Measurements from ENCODE around the gene TRIM16. TPM values are rescaled to one million over a fixed set of nuclear protein-coding genes. Genes with fewer than 3 reads are reported as not detected.
"Not testable (repeated sequence)": the region's sequence is repeated elsewhere in the genome, so short reads cannot be mapped to it uniquely, and the experiment has no call there.

TRIM16 gene
- total and polyA plus RNA-seq, 7 donors, result 12.8 to 79.7 (median 24.2) TPM

DNA sequence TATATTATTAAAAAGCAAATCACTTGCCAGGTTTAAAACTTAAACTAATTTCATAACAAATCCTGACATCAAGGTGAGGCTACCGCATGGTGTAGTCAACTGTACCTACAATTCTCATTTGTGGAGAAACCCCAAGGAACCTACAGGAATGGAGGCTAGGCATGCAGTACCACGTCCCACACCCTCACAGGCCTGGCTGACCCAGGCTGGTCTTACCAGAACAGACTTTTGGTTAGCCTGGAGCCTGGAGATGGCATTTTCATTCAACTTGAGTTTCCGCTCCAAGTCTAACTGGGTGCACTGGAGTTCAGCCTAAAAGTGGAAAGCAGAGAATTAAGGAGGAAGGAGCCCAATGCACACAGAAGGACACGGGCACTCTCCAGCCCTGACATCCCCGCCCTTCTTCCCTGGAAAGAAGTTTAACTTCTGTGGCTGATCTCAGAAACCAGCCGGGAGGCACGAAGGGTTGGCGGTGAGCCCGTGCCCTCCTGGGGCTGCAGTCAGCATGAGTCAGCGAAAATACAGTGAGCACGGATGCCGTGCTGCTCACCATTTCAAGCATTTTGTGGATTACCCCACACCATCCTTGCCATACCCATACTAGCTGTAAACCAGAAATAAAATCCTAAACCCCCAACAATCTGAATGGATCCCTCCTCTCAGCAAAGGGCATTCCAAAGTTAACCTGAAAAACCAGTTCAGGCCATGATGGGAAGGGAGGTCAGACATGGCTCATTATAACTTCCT is 41.4 kb downstream of the TRIM16 start:
- H3K4me3 ChIP-seq, result peak overlapping the region; percentile 32
- H3K27me3 ChIP-seq (ENCODE audit: insufficient read depth in 3 of 3, low read length in 2 of 3); H3K36me3 ChIP-seq (ENCODE audit: insufficient read depth in 1 of 2, low read depth in 1 of 2); H3K4me1 ChIP-seq; DNase-seq; H3K27ac ChIP-seq; H3K9me3 ChIP-seq; intact Hi-C loops (cut with DNase I): not testable (repeated sequence)
- 68 to 100% (median 93%) methylated on average over 1 to 2 of the region's 12 CpGs for WGBS, 3 donors
- peak; percentile 76 to 91 (median 84) for ATAC-seq

DNA sequence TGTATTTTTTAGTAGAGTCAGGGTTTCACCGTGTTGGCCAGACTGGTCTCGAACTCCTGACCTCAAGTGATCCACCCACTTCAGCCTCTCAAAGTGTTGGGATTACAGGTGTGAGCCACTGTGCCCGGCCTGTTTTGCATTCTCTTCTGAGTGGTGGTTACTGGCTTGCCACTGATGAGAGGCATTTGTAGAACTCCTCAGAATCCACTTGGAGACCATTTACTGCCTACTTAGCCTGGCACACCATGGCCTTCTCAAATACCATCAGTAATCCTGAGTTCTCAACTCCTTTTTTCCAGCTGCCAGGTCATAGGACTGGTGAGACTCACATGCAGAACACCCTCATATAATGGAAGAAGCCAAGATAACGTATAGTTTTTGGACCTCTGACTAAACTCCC is 42.1 kb downstream of the TRIM16 start:
- 67 to 98% (median 71%) methylated on average over 3 to 4 of the region's 4 CpGs for WGBS, 3 donors

DNA sequence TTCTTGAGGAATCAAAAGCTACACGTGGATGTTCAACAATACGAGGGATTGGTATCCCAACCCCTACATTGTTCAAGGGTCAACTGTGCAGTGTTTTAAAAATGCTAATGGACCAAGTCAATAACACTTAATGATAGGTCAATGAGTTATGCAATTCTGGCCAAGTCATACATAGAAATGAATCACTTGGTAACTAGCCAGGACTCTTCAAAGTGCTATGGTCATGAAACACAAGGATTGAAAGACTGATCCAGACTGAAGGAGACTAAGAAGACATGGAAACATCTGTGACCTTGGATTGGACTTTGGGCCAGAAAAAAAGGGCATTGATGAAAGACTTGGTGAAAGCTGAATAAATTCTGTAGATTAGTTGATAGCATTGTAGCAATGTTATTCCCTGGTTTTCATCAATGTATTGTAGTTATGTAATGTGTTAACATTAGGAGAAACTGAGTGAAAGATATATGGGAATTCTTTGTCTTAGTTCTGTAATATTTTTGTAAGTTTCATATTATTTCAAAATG is 53.1 kb downstream of the TRIM16 start:
- H3K4me1 ChIP-seq; H3K27ac ChIP-seq; H3K27me3 ChIP-seq (ENCODE audit: insufficient read depth in 3 of 3, low read length in 2 of 3); H3K9me3 ChIP-seq; H3K4me3 ChIP-seq; intact Hi-C loops (cut with DNase I); DNase-seq: not testable (repeated sequence)
- ATAC-seq, result peak in 2 of 4 donors; percentile 55 to 59
- H3K36me3 ChIP-seq (ENCODE audit: insufficient read depth in 1 of 2, low read depth in 1 of 2), result peaks cover 0 to 69% of the 10 kb centered on the region in 2 donors
- 90 to 96% (median 95%) methylated on average over 2 of the region's 2 CpGs for WGBS, 3 donors

More for the DNA sequence above, 42.1 kb downstream of the TRIM16 start:
- H3K4me1 ChIP-seq; H3K36me3 ChIP-seq (ENCODE audit: insufficient read depth in 1 of 2, low read depth in 1 of 2); H3K9me3 ChIP-seq; H3K27me3 ChIP-seq (ENCODE audit: insufficient read depth in 3 of 3, low read length in 2 of 3); intact Hi-C loops (cut with DNase I); DNase-seq; H3K27ac ChIP-seq; ATAC-seq: not testable (repeated sequence)
- H3K4me3 ChIP-seq, result peak overlapping the region; percentile 32

- DNase-seq; H3K27ac ChIP-seq; H3K4me3 ChIP-seq; H3K9me3 ChIP-seq; intact Hi-C loops (cut with DNase I); H3K4me1 ChIP-seq; H3K27me3 ChIP-seq (ENCODE audit: insufficient read depth in 3 of 3, low read length in 2 of 3): not testable (repeated sequence)
- WGBS, 3 donors, result 87 to 92% (median 90%) methylated on average over 6 to 7 of the region's 7 CpGs
- peak in 3 of 4 donors; percentile 69 to 83 (median 72) for ATAC-seq
- H3K36me3 ChIP-seq (ENCODE audit: insufficient read depth in 1 of 2, low read depth in 1 of 2), result peaks cover 0 to 74% of the 10 kb centered on the region in 2 donors
These were observed 54.1 kb downstream of the TRIM16 start for GRCh38 chr17:15629991-15630390.

- intact Hi-C loops (cut with DNase I), result not testable (repeated sequence)
These were observed 60.4 kb downstream of the TRIM16 start for GRCh38 chr17:15623661-15624209.

DNA sequence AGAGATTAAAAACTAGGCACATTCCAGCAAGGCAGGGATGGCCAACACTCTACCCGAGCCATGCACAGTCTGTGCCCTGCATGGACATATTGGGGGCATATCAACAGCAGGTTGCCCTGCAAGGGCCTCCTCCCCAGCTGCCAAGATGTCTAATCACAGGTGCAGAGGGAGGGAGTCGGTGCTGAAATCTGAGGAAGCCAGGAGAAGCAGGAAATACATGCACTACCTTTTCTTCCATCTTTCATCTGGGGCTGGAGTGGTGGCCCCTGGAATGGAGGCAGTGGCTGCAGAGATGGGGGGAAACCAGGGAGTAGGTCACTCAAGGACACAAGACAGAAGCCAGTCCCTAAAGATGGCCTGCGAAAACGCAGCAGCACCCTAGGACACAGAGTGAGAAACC is 60.9 kb downstream of the TRIM16 start:
- ATAC-seq; H3K9me3 ChIP-seq; intact Hi-C loops (cut with DNase I); H3K4me1 ChIP-seq; H3K27me3 ChIP-seq (ENCODE audit: insufficient read depth in 3 of 3, low read length in 2 of 3); H3K4me3 ChIP-seq; H3K27ac ChIP-seq; DNase-seq: not testable (repeated sequence)
- 66 to 75% (median 72%) methylated on average over 3 of the region's 4 CpGs for WGBS, 3 donors
- peaks cover 0 to 38% of the 10 kb centered on the region in 2 donors for H3K36me3 ChIP-seq (ENCODE audit: insufficient read depth in 1 of 2, low read depth in 1 of 2)

More at GRCh38 chr17:15623661-15624209, 60.4 kb downstream of the TRIM16 start:
- H3K9me3 ChIP-seq; H3K4me1 ChIP-seq; H3K4me3 ChIP-seq; DNase-seq; H3K27me3 ChIP-seq (ENCODE audit: insufficient read depth in 3 of 3, low read length in 2 of 3); H3K27ac ChIP-seq; ATAC-seq: not testable (repeated sequence)
- peaks cover 0 to 40% of the 10 kb centered on the region in 2 donors for H3K36me3 ChIP-seq (ENCODE audit: insufficient read depth in 1 of 2, low read depth in 1 of 2)
- 49 to 61% (median 55%) methylated on average over 3 of the region's 3 CpGs for WGBS, 3 donors

- H3K4me1 ChIP-seq; H3K9me3 ChIP-seq; DNase-seq; H3K27ac ChIP-seq; H3K4me3 ChIP-seq; intact Hi-C loops (cut with DNase I); H3K27me3 ChIP-seq (ENCODE audit: insufficient read depth in 3 of 3, low read length in 2 of 3): not testable (repeated sequence)
- WGBS, 3 donors, result 59 to 90% (median 85%) methylated on average over 5 of the region's 8 CpGs
- H3K36me3 ChIP-seq (ENCODE audit: insufficient read depth in 1 of 2, low read depth in 1 of 2), result peaks cover 0 to 30% of the 10 kb centered on the region in 2 donors
- peak; percentile 85 to 91 (median 86) for ATAC-seq
These were observed 62.0 kb downstream of the TRIM16 start for GRCh38 chr17:15622124-15622523.

DNA sequence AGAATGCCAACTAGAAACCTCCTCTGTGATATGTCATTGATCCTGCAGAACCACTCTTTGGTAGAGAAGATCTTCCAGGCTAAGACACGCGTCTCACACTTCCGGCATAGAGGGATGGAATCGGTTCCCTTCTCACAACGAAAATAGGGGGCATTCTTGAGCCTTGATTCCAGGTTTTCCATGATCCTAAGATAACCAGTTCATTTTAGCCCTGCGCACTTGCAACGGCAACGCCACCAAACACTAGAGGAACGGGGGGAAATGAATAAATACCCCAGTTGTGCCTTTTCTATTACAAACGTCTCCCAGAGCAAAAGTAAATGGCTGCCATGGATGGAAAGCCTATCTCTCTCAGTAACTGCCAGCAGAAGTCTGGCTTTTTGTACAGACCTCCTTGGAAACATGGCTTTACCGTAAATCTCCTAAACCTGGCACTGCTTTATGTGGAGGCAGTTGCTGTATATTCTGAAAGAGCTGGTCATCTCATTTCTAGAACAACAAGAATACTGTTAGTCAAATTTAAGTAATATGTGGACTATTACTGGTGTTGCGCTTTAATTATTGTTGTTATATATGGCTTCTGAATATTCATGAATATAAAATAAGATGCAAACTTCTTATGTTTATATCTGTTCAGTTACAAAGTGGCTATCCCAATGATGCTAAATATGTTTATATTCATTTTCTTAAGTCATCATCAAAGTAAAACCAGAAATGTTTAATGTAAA is 64.6 kb downstream of the TRIM16 start, which contains the start of gene FBXW10B:
FBXW10B (minus strand) TSS at position 374 of the 728 bp plus-strand sequence; CDS start at position 182, 192 bp downstream.
- H3K27me3 ChIP-seq (ENCODE audit: insufficient read depth in 3 of 3, low read length in 2 of 3); intact Hi-C loops (cut with DNase I); H3K9me3 ChIP-seq; H3K4me3 ChIP-seq; H3K4me1 ChIP-seq; DNase-seq; H3K27ac ChIP-seq: not testable (repeated sequence)
- ATAC-seq, result peak in 3 of 4 donors; percentile 35 to 47 (median 35)
- H3K36me3 ChIP-seq (ENCODE audit: insufficient read depth in 1 of 2, low read depth in 1 of 2), result peaks cover 0 to 14% of the 10 kb centered on the region in 2 donors
- 37 to 58% (median 39%) methylated on average over 11 of the region's 12 CpGs for WGBS, 3 donors

GRCh38 chr17:15616828-15617227 is 67.3 kb downstream of the TRIM16 start:
- H3K36me3 ChIP-seq (ENCODE audit: insufficient read depth in 1 of 2, low read depth in 1 of 2); H3K9me3 ChIP-seq; H3K4me3 ChIP-seq; H3K4me1 ChIP-seq; H3K27ac ChIP-seq; ATAC-seq; DNase-seq; H3K27me3 ChIP-seq (ENCODE audit: insufficient read depth in 3 of 3, low read length in 2 of 3); intact Hi-C loops (cut with DNase I): not testable (repeated sequence)
- 57 to 62% (median 60%) methylated on average over 3 to 4 of the region's 4 CpGs for WGBS, 3 donors

- H3K4me3 ChIP-seq; H3K36me3 ChIP-seq (ENCODE audit: insufficient read depth in 1 of 2, low read depth in 1 of 2); H3K4me1 ChIP-seq; DNase-seq; H3K27me3 ChIP-seq (ENCODE audit: insufficient read depth in 3 of 3, low read length in 2 of 3); H3K27ac ChIP-seq; ATAC-seq; intact Hi-C loops (cut with DNase I); H3K9me3 ChIP-seq: not testable (repeated sequence)
- 64 to 71% (median 67%) methylated on average over 6 of the region's 6 CpGs for WGBS, 3 donors
These were observed 68.3 kb downstream of the TRIM16 start for GRCh38 chr17:15615850-15616249.

Measured in psoas muscle (tissue), 8 donors.